DND-41 (cell line): ENCODE data around the gene MMRN2.
A peak's percentile ranks its signal among the peaks of the same experiment; 100 is the strongest.

Experiments
- ATAC-seq: fragments of 200-7000 bp; cut with Tn5 transposase; 3 replicates; pipeline ENCODE4 v1.9.1; 2021; ENCODE audit warnings: low read depth; ENCODE audit not compliant: insufficient read depth
- DNase-seq: peaks from one replicate; pipeline ENCODE4 v3.0.0-alpha.2; 2020
- H2AFZ ChIP-seq: 2 replicates; pipeline ENCODE4 v1.6.0; 2012; ENCODE audit warnings: low read depth, low read length
- H3K27ac ChIP-seq: 2 replicates; pipeline ENCODE4 v1.5.1; 2012; ENCODE audit warnings: low read length, inconsistent platforms
- H3K27me3 ChIP-seq: fragments of 200-600 bp; sonication (generic); 2 replicates; pipeline ENCODE4 v1.6.0; 2012; ENCODE audit warnings: low read length, mild to moderate bottlenecking, inconsistent platforms; ENCODE audit not compliant: insufficient read depth, poor library complexity
- H3K36me3 ChIP-seq: 2 replicates; pipeline ENCODE4 v1.5.1; 2012; ENCODE audit warnings: low read length, inconsistent platforms; ENCODE audit not compliant: insufficient read depth
- H3K4me1 ChIP-seq: 2 replicates; pipeline ENCODE4 v1.5.1; 2012; ENCODE audit warnings: mild to moderate bottlenecking, low read length; ENCODE audit not compliant: insufficient read depth
- H3K4me2 ChIP-seq: 2 replicates; pipeline ENCODE4 v1.6.0; 2012; ENCODE audit warnings: mild to moderate bottlenecking, moderate library complexity, low read length, inconsistent platforms; ENCODE audit not compliant: insufficient read depth
- H3K4me3 ChIP-seq, 2 experiments: fragments of 200-600 bp in 1 of 2; shearing (Covaris generic) in 1 of 2; 2 replicates each; pipeline ENCODE4 v1.5.1; 2012 to 2016; ENCODE audit warnings: inconsistent platforms in 2 of 2, low read length in 2 of 2, mild to moderate bottlenecking in 2 of 2, low read depth in 1 of 2, moderate library complexity in 1 of 2
- H3K79me2 ChIP-seq: 2 replicates; pipeline ENCODE4 v1.6.0; 2012; ENCODE audit warnings: low read length, inconsistent platforms; ENCODE audit not compliant: insufficient read depth
- H3K9ac ChIP-seq: 2 replicates; pipeline ENCODE4 v1.6.0; 2012; ENCODE audit warnings: low read depth, mild to moderate bottlenecking, inconsistent platforms, low read length, moderate library complexity
- H3K9me3 ChIP-seq: 2 replicates; pipeline ENCODE4 v1.5.1; 2012; ENCODE audit warnings: low read length, moderate library complexity, mild to moderate bottlenecking, inconsistent platforms; ENCODE audit not compliant: insufficient read depth, severe bottlenecking
- H4K20me1 ChIP-seq: 2 replicates; pipeline ENCODE4 v1.6.0; 2012; ENCODE audit warnings: low read length; ENCODE audit not compliant: insufficient read depth
- CTCF ChIP-seq: IDR thresholded peaks from 2 replicates; pipeline ENCODE4 v1.5.1; 2012; ENCODE audit warnings: borderline replicate concordance, low read length, moderate library complexity, mild to moderate bottlenecking; ENCODE audit not compliant: poor library complexity, severe bottlenecking; ENCODE audit errors: extremely low read depth
- EZH2 ChIP-seq: IDR thresholded peaks from 3 replicates; pipeline ENCODE4 v1.6.1; 2012; ENCODE audit warnings: borderline replicate concordance, low read depth, mild to moderate bottlenecking, moderate library complexity, low read length, inconsistent platforms; ENCODE audit not compliant: severe bottlenecking

Gene MMRN2

GRCh38 chr10:86960003-86960862 lies 2.8 kb upstream of the MMRN2 start:
- no peaks in the 10 kb centered on the region for H3K79me2 ChIP-seq
- H2AFZ ChIP-seq = no peak overlapping the region
- H3K27me3 ChIP-seq = no peaks in the 10 kb centered on the region
- H3K27ac ChIP-seq = no peak overlapping the region
- no peak overlapping the region for H3K9ac ChIP-seq
- no peak for TF ChIP-seq EZH2
- peak; percentile 78 for TF ChIP-seq CTCF
- peak; percentile 36 for DNase-seq
- no peaks in the 10 kb centered on the region; the same call in 1 of the 2 replicates for H4K20me1 ChIP-seq
- no peaks in the 10 kb centered on the region for H3K9me3 ChIP-seq
- no peaks in the 10 kb centered on the region for H3K4me1 ChIP-seq
- no peak overlapping the region for H3K4me2 ChIP-seq
- ATAC-seq = peak; percentile 78
- no peak overlapping the region for H3K4me3 ChIP-seq
- no peaks in the 10 kb centered on the region for H3K36me3 ChIP-seq

GRCh38 chr10:86959737-86960002 lies 2.3 kb upstream of the MMRN2 start:
- no peaks in the 10 kb centered on the region for H3K36me3 ChIP-seq
- no peak for DNase-seq
- TF ChIP-seq CTCF = no peak
- no peak for TF ChIP-seq EZH2
- H3K4me2 ChIP-seq = no peak overlapping the region
- no peak overlapping the region for H3K27ac ChIP-seq
- H2AFZ ChIP-seq = no peak overlapping the region
- H3K4me3 ChIP-seq = no peak overlapping the region
- ATAC-seq = no peak
- H3K9ac ChIP-seq = no peak overlapping the region
- H3K79me2 ChIP-seq = no peaks in the 10 kb centered on the region
- no peaks in the 10 kb centered on the region for H3K9me3 ChIP-seq
- H3K27me3 ChIP-seq = no peaks in the 10 kb centered on the region
- no peaks in the 10 kb centered on the region for H3K4me1 ChIP-seq
- no peaks in the 10 kb centered on the region; the same call in 1 of the 2 replicates for H4K20me1 ChIP-seq

- Histone ChIP-seq H3K27me3 (no peaks in the 10 kb centered on the region), H3K9me3 (no peaks in the 10 kb centered on the region), H3K79me2 (no peaks in the 10 kb centered on the region), H3K27ac (no peak overlapping the region), H2AFZ (no peak overlapping the region), H4K20me1 (no peaks in the 10 kb centered on the region; the same call in 1 of the 2 replicates), H3K4me3 (no peak overlapping the region), H3K4me2 (no peak overlapping the region), H3K9ac (no peak overlapping the region), H3K4me1 (no peaks in the 10 kb centered on the region), H3K36me3 (no peaks in the 10 kb centered on the region)
- ATAC-seq (no peak), DNase-seq (no peak)
- TF ChIP-seq EZH2 = no peak
- TF ChIP-seq CTCF = no peak
Measured at GRCh38 chr10:86958901-86959736, 1.7 kb upstream of the MMRN2 start.
